Hepatic stellate cell (primary cell): ENCODE measurements around the gene EOLA2.
"Not testable (repeated sequence)": the region's sequence is repeated elsewhere in the genome, so short reads cannot be mapped to it uniquely, and the experiment has no call there.

Source experiments
- DNase-seq: peaks from one replicate; pipeline ENCODE4 v3.0.0; 2011; ENCODE audit warnings: low spot score

EOLA2 gene

GRCh38 chrX:149938427-149938880, at the start of gene EOLA2:
EOLA2 (minus strand) TSS chrX:149938491; CDS start chrX:149933874, 4,617 bp downstream.
- peak; percentile 75 for DNase-seq

- no peak for DNase-seq
These were observed 49.3 kb upstream of the EOLA2 start for GRCh38 chrX:149987613-149988012.

GRCh38 chrX:149984411-149984810, 46.1 kb upstream of the EOLA2 start:
- no peak for DNase-seq

GRCh38 chrX:149982310-149982709, 44.0 kb upstream of the EOLA2 start:
- DNase-seq, result no peak

- no peak for DNase-seq
These were observed 40.9 kb upstream of the EOLA2 start for GRCh38 chrX:149979126-149979644.

GRCh38 chrX:149962859-149963757, 24.8 kb upstream of the EOLA2 start:
- peak; percentile 52 for DNase-seq

- no peak for DNase-seq
These were observed 23.7 kb upstream of the EOLA2 start for GRCh38 chrX:149962010-149962409.

- DNase-seq, result no peak
These were observed 23.3 kb upstream of the EOLA2 start for GRCh38 chrX:149961572-149961971.

- DNase-seq, result peak; percentile 42
These were observed 12.4 kb upstream of the EOLA2 start for GRCh38 chrX:149950681-149951080.

GRCh38 chrX:149949743-149950436, 11.6 kb upstream of the EOLA2 start:
- no peak for DNase-seq

- DNase-seq, result no peak
These were observed 9.7 kb upstream of the EOLA2 start for GRCh38 chrX:149948016-149948415.

- not testable (repeated sequence) for DNase-seq
These were observed 8.6 kb upstream of the EOLA2 start for GRCh38 chrX:149946932-149947331.

- DNase-seq, result not testable (repeated sequence)
These were observed 7.5 kb upstream of the EOLA2 start for GRCh38 chrX:149945820-149946219.

GRCh38 chrX:149945087-149945670, 6.9 kb upstream of the EOLA2 start:
- DNase-seq, result not testable (repeated sequence)

- DNase-seq, result not testable (repeated sequence)
These were observed 2.4 kb upstream of the EOLA2 start for GRCh38 chrX:149940674-149941024.

GRCh38 chrX:149939905-149940673, 1.8 kb upstream of the EOLA2 start:
- peak; percentile 70 for DNase-seq

GRCh38 chrX:149939655-149939904, 1.3 kb upstream of the EOLA2 start:
- no peak for DNase-seq

GRCh38 chrX:149938881-149939654, 777 bp upstream of the EOLA2 start:
- peak; percentile 66 for DNase-seq

GRCh38 chrX:149937871-149938426, 342 bp downstream of the EOLA2 start:
- DNase-seq, result no peak

GRCh38 chrX:149937328-149937727, 963 bp downstream of the EOLA2 start:
- not testable (repeated sequence) for DNase-seq

GRCh38 chrX:149933547-149933946, 4.7 kb downstream of the EOLA2 start:
- DNase-seq, result not testable (repeated sequence)
